ENCODE data around the gene BPIFB2. TPM values are rescaled to one million over a fixed set of nuclear protein-coding genes. Genes with fewer than 3 reads are reported as not detected.

BPIFB2 gene
- total and polyA plus RNA-seq, 2 donors (not counting 3 experiments of a cell fraction or from before 2014, with no cell fraction given), result not detected

- Histone ChIP-seq H3K9me1 (replicated peaks; ENCODE audit: control insufficient read depth, extremely low read depth, insufficient read depth, low read length) (no peaks in the 10 kb centered on the region), H3K9ac (replicated peaks; ENCODE audit: extremely low read depth, insufficient read depth, low read length) (no peak overlapping the region), H3K4me1 (ENCODE audit: control insufficient read depth, extremely low read depth, insufficient read depth, low read length) (no peaks in the 10 kb centered on the region), H3K4me3 (replicated peaks in 1 of 3; ENCODE audit: insufficient read depth in 1 of 3, low read depth in 1 of 3, low read length in 3 of 3) (no peak overlapping the region), H3K79me2 (ENCODE audit: control insufficient read depth, insufficient read depth, low read length) (no peaks in the 10 kb centered on the region), H3K4me2 (ENCODE audit: insufficient read depth, low read length) (no peak overlapping the region), H2AFZ (ENCODE audit: low read depth, low read length) (no peak overlapping the region), H4K20me1 (replicated peaks; ENCODE audit: control insufficient read depth, extremely low read depth, insufficient read depth, low read length) (no peaks in the 10 kb centered on the region), H3K36me3 (ENCODE audit: control insufficient read depth in 2 of 2, extremely low read depth in 1 of 2, insufficient read depth in 2 of 2, low read length in 2 of 2) (no peaks in the 10 kb centered on the region), H3K27me3 (ENCODE audit: control insufficient read depth in 2 of 2, insufficient read depth in 2 of 2, low read length in 2 of 2) (peaks cover 0 to 1% of the 10 kb centered on the region in 2 experiments), H3K9me3 (replicated peaks; ENCODE audit: control insufficient read depth, insufficient read depth, low read length) (no peaks in the 10 kb centered on the region), H3K27ac (ENCODE audit: insufficient read depth, low read depth, low read length) (no peak overlapping the region)
- intact Hi-C loops (cut with micrococcal nuclease) (no loop called here), dilution Hi-C loops (cut with MboI; ENCODE audit: extremely low pct_ligation_motif_present, low sequenced_read_pairs) (no loop called here)
- no peak for FAIRE-seq
- no peak for DNase-seq (ENCODE audit: low read depth, low spot score)
- ChIA-PET CTCF (no interaction called here), POLR2A (no interaction called here)
- TF ChIP-seq JUN (IDR thresholded peaks at IDR 0.05; ENCODE audit: borderline replicate concordance, insufficient read depth, insufficient read length, low read depth) (no peak), FOS (IDR thresholded peaks at IDR 0.05; ENCODE audit: borderline replicate concordance, insufficient read depth, low read length) (no peak), MAX (IDR thresholded peaks at IDR 0.05; ENCODE audit: insufficient read depth, insufficient read length) (no peak), GATA2 (IDR thresholded peaks at IDR 0.05; ENCODE audit: insufficient read depth, insufficient read length, low read depth, low read length) (no peak), CTCF (IDR thresholded peaks at IDR 0.05; ENCODE audit: extremely low read depth in 1 of 2, insufficient read depth in 1 of 2, low read depth in 1 of 2, low read length in 2 of 2) (no peak), POLR2AphosphoS5 (IDR thresholded peaks at IDR 0.05; ENCODE audit: insufficient read depth, low read depth, low read length) (no peak), MYC (IDR thresholded peaks at IDR 0.05; ENCODE audit: low read depth, low read length) (no peak), EZH2 (IDR thresholded peaks at IDR 0.05; ENCODE audit: borderline replicate concordance, low read depth, low read length, severe bottlenecking) (no peak), POLR2A (IDR thresholded peaks at IDR 0.05; ENCODE audit: low read depth, low read length) (no peak)
- BruUV-seq (replicated peaks), result no TSS peak
Observed at GRCh38 chr20:32980131-32980941, 27.2 kb upstream of the BPIFB2 start.

Data from endothelial cell of umbilical vein (primary cell).